Measurements from ENCODE around the gene IGDCC3.

The IGDCC3 gene

GRCh38 chr15:65386886-65387285 lies 9.1 kb upstream of the IGDCC3 start:
- no peak for DNase-seq (ENCODE audit: low spot score)

- no peak for DNase-seq (ENCODE audit: low spot score)
These were observed 8.6 kb upstream of the IGDCC3 start for GRCh38 chr15:65386376-65386775.

GRCh38 chr15:65385870-65386258 lies 8.1 kb upstream of the IGDCC3 start:
- no peak for DNase-seq (ENCODE audit: low spot score)

- DNase-seq (ENCODE audit: low spot score) = peak; percentile 92
These were observed 7.4 kb upstream of the IGDCC3 start for GRCh38 chr15:65384895-65385869.

- DNase-seq (ENCODE audit: low spot score) = no peak
These were observed 6.7 kb upstream of the IGDCC3 start for GRCh38 chr15:65384505-65384894.

- no peak for DNase-seq (ENCODE audit: low spot score)
These were observed 6.2 kb upstream of the IGDCC3 start for GRCh38 chr15:65383991-65384390.

GRCh38 chr15:65383456-65383855 lies 5.7 kb upstream of the IGDCC3 start:
- no peak for DNase-seq (ENCODE audit: low spot score)

- no peak for DNase-seq (ENCODE audit: low spot score)
These were observed 5.1 kb upstream of the IGDCC3 start for GRCh38 chr15:65382921-65383320.

- no peak for DNase-seq (ENCODE audit: low spot score)
These were observed 4.3 kb upstream of the IGDCC3 start for GRCh38 chr15:65382146-65382491.

GRCh38 chr15:65381445-65382145 lies 3.8 kb upstream of the IGDCC3 start:
- DNase-seq (ENCODE audit: low spot score) = no peak

- DNase-seq (ENCODE audit: low spot score) = no peak
These were observed 2.2 kb upstream of the IGDCC3 start for GRCh38 chr15:65379986-65380385.

GRCh38 chr15:65377105-65377975 lies 462 bp downstream of the IGDCC3 start:
- DNase-seq (ENCODE audit: low spot score) = peak; percentile 79

GRCh38 chr15:65376767-65377104 lies 1.1 kb downstream of the IGDCC3 start:
- DNase-seq (ENCODE audit: low spot score) = no peak

GRCh38 chr15:65375871-65376607 lies 1.8 kb downstream of the IGDCC3 start:
- DNase-seq (ENCODE audit: low spot score) = peak; percentile 28

- DNase-seq (ENCODE audit: low spot score) = peak; percentile 45
These were observed 2.9 kb downstream of the IGDCC3 start for GRCh38 chr15:65374821-65375401.

GRCh38 chr15:65374334-65374733 lies 3.5 kb downstream of the IGDCC3 start:
- no peak for DNase-seq (ENCODE audit: low spot score)

- DNase-seq (ENCODE audit: low spot score) = peak; percentile 49
These were observed 4.6 kb downstream of the IGDCC3 start for GRCh38 chr15:65373163-65373651.

GRCh38 chr15:65372787-65373067 lies 5.1 kb downstream of the IGDCC3 start:
- no peak for DNase-seq (ENCODE audit: low spot score)

- no peak for DNase-seq (ENCODE audit: low spot score)
These were observed 5.6 kb downstream of the IGDCC3 start for GRCh38 chr15:65371976-65372786.

- no peak for DNase-seq (ENCODE audit: low spot score)
These were observed 6.9 kb downstream of the IGDCC3 start for GRCh38 chr15:65370885-65371284.

GRCh38 chr15:65369651-65370050 lies 8.2 kb downstream of the IGDCC3 start:
- no peak for DNase-seq (ENCODE audit: low spot score)

All from ecto neural progenitor cell (in vitro differentiated cells).